PC-9 (cell line): ENCODE data around the gene SH3RF3. TPM values are rescaled to one million over a fixed set of nuclear protein-coding genes. Genes with fewer than 3 reads are reported as not detected.
A peak's percentile ranks its signal among the peaks of the same experiment; 100 is the strongest.

ENCODE experiments used
- BruUV-seq: library from RNA; stranded (reverse); fragments of 400-500 nt; replicated peaks from 2 replicates; lab custom pipeline; 2021; lab: Mats Ljungman, UMichigan
- CTCF ChIA-PET: fragments of 300-600 bp; sonication (Branson Sonifier 250); formaldehyde crosslinking; loops from one replicate; lab custom pipeline; 2022; ENCODE audit warnings: antibody characterized with exemption; lab: Charles Lee
- POLR2A ChIA-PET: fragments of 300-600 bp; sonication (Branson Sonifier 250); formaldehyde crosslinking; loops from one replicate; lab custom pipeline; 2022; ENCODE audit warnings: antibody characterized with exemption; ENCODE audit not compliant: unreplicated experiment; lab: Charles Lee
- DNase-seq, 2 experiments: peaks; one replicate each; pipeline versions ENCODE4 v3.0.0 to v3.0.0-alpha.2; 2015 to 2022; ENCODE audit warnings: mixed read lengths in 1 of 2
- H2AFZ ChIP-seq: fragments of 200-600 bp; sonication (generic); 2 replicates; pipeline ENCODE4 v1.8.1; 2017; ENCODE audit warnings: antibody characterized with exemption
- H3F3A ChIP-seq: fragments of 200-600 bp; sonication (generic); 2 replicates; pipeline ENCODE4 v1.8.1; 2017; ENCODE audit warnings: antibody characterized with exemption, mild to moderate bottlenecking, low read depth; ENCODE audit not compliant: insufficient read depth
- H3K27ac ChIP-seq: fragments of 200-600 bp; sonication (generic); 2 replicates; pipeline ENCODE4 v1.6.1; 2016; ENCODE audit warnings: mixed run types
- H3K27me3 ChIP-seq: fragments of 200-600 bp; sonication (generic); 2 replicates; pipeline ENCODE4 v1.6.1; 2016; ENCODE audit warnings: low read depth, mixed run types; ENCODE audit not compliant: insufficient read depth
- H3K36me3 ChIP-seq: fragments of 200-600 bp; sonication (generic); 2 replicates; pipeline ENCODE4 v1.6.1; 2016; ENCODE audit warnings: low read depth, mixed run types
- H3K4me1 ChIP-seq: fragments of 200-600 bp; sonication (generic); replicated peaks from 2 replicates; pipeline ENCODE4 v1.6.1; 2016; ENCODE audit warnings: mixed run types; ENCODE audit not compliant: insufficient read depth
- H3K4me2 ChIP-seq: fragments of 200-600 bp; sonication (generic); 2 replicates; pipeline ENCODE4 v1.6.1; 2017; ENCODE audit warnings: mixed run types
- H3K4me3 ChIP-seq: fragments of 200-600 bp; sonication (generic); 2 replicates; pipeline ENCODE4 v1.6.1; 2016; ENCODE audit warnings: mixed run types
- H3K79me2 ChIP-seq: fragments of 200-600 bp; sonication (generic); 2 replicates; pipeline ENCODE4 v1.6.1; 2017; ENCODE audit warnings: low read depth, mixed run types
- H3K9me2 ChIP-seq: fragments of 200-600 bp; sonication (generic); 2 replicates; pipeline ENCODE4 v1.8.1; 2017; ENCODE audit warnings: mild to moderate bottlenecking; ENCODE audit not compliant: insufficient read depth
- H3K9me3 ChIP-seq: fragments of 200-600 bp; sonication (generic); 2 replicates; pipeline ENCODE4 v1.8.1; 2016; ENCODE audit warnings: low read depth; ENCODE audit not compliant: insufficient read depth
- H4K20me1 ChIP-seq: fragments of 200-600 bp; sonication (generic); 2 replicates; pipeline ENCODE4 v1.8.1; 2017; ENCODE audit not compliant: insufficient read depth
- EZH2 ChIP-seq: fragments of 200-600 bp; sonication (generic); IDR thresholded peaks from 2 replicates; pipeline ENCODE4 v1.8.0; 2017; ENCODE audit warnings: antibody characterized with exemption, low read depth
- intact Hi-C: fragments of 100-400 bp; cut with micrococcal nuclease; formaldehyde crosslinking; loops from one replicate; pipeline ENCODE4 v1.10.0; 2022; ENCODE audit not compliant: unreplicated experiment
- total RNA-seq: library from RNA; stranded (reverse); gene quantifications from 2 replicates; pipeline ENCODE4 v1.2.3, GENCODE V29; 2021
- TF ChIP-seq, protein P1 (sequence below): fragments of 200-600 bp; sonication (generic); conservative IDR thresholded peaks from 2 replicates; pipeline ENCODE4 v1.6.1; 2017; ENCODE audit warnings: mixed run types, antibody characterized with exemption, mild to moderate bottlenecking, moderate library complexity

SH3RF3 gene
- total RNA-seq, 1 experiment from 2014 or later: 6.1 TPM

DNA sequence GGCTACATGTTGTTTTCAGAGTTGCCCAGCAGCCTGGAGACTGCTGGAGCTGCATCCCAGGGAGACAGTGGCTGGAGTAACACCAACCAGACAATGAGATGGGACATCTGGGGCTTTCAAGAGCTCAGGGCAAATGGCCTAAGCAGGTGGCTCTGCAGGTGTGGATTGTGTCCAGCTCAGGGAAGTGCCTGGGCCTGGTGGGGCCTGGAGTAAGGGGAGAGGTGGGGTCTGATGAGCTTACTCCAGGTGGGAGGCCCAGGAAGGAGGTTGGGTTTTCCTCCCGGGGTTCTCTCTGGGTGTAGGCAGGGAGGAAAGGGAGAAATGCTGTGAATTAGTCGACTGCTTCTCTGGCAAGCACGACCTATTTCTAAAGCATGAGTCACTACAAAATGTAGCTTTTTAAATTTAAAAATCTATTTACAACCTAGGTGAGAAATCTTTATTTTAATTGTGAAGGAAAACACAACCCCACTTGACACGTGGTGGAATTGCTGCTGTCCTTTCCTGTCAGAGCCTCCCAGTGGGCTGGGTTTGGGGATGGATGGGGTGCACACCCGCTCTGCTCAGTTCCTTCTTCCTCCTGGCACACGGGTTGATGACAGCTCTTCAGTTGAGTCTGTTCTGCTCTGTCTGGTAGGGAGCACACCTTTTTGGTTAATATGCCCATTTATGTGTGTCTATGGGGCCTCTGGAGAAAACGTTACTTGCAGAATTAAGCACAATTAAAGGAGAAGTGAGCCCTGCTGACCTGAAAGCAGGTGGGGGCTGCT, 81.6 kb downstream of the SH3RF3 start:
- intact Hi-C loops: loop anchor here (5.0 kb wide), 2 partner anchors 122 to 197 kb away; no protein-coding TSS in a partner anchor
- H3K27ac ChIP-seq: peak overlapping the region; percentile 55

DNA sequence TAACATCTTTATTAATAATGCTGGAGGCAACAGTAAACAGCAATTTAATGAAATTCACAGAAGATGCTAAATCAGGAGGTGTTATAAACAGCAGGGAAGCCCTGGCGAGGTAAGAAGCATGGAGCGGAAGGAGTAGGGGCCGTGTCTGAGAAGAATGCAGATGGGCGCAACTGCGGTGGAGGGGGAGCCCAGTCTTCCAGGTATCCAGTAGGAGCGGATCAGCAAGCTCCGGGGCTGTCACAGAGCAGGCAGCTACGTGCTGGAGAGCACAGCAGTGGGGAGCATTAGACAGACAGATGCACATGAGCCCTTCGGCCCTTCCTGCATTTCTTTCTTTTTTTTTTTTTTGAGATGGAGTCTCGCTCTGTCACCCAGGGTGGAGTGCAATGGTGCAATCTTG, 82.3 kb downstream of the SH3RF3 start:
- intact Hi-C loops: loop anchor here (5.0 kb wide), 2 partner anchors 121 to 196 kb away; no protein-coding TSS in a partner anchor

More for the DNA sequence above, 81.6 kb downstream of the SH3RF3 start:
- Histone ChIP-seq H3K9me2 (no peaks in the 10 kb centered on the region), H3K27me3 (no peaks in the 10 kb centered on the region), H3K36me3 (no peaks in the 10 kb centered on the region), H3K9me3 (no peaks in the 10 kb centered on the region), H4K20me1 (0 out of 2 replicates have a peak, but pooled peaks cover 4% of the 10 kb centered on the region), H3F3A (peaks cover 45% of the 10 kb centered on the region; the same call in 1 of the 2 replicates), H3K4me1 (peaks cover 82% of the 10 kb centered on the region), H2AFZ (no peak overlapping the region), H3K4me3 (no peak overlapping the region; the same call in 1 of the 2 replicates), H3K79me2 (peaks cover 66% of the 10 kb centered on the region), H3K4me2 (peak overlapping the region; percentile 65)
- POLR2A ChIA-PET: interaction anchor here (0.6 kb wide), 2 partner anchors 30 to 37 kb away, joined by 3 to 4 read pairs; no protein-coding TSS in a partner anchor
- TF ChIP-seq, protein P1, sequence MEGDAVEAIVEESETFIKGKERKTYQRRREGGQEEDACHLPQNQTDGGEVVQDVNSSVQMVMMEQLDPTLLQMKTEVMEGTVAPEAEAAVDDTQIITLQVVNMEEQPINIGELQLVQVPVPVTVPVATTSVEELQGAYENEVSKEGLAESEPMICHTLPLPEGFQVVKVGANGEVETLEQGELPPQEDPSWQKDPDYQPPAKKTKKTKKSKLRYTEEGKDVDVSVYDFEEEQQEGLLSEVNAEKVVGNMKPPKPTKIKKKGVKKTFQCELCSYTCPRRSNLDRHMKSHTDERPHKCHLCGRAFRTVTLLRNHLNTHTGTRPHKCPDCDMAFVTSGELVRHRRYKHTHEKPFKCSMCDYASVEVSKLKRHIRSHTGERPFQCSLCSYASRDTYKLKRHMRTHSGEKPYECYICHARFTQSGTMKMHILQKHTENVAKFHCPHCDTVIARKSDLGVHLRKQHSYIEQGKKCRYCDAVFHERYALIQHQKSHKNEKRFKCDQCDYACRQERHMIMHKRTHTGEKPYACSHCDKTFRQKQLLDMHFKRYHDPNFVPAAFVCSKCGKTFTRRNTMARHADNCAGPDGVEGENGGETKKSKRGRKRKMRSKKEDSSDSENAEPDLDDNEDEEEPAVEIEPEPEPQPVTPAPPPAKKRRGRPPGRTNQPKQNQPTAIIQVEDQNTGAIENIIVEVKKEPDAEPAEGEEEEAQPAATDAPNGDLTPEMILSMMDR: no peak
- no peak for TF ChIP-seq EZH2
- no TSS peak for BruUV-seq
- DNase-seq: no peak
- CTCF ChIA-PET: no interaction called here

More for the DNA sequence above, 82.3 kb downstream of the SH3RF3 start:
- Histone ChIP-seq H3K27ac (no peak overlapping the region), H3K27me3 (no peaks in the 10 kb centered on the region), H4K20me1 (0 out of 2 replicates have a peak, but pooled peaks cover 4% of the 10 kb centered on the region), H3K4me3 (no peak overlapping the region), H3K9me2 (no peaks in the 10 kb centered on the region), H3F3A (peaks cover 45% of the 10 kb centered on the region; the same call in 1 of the 2 replicates), H3K4me2 (no peak overlapping the region; the same call in 1 of the 2 replicates), H3K79me2 (peaks cover 71% of the 10 kb centered on the region), H3K4me1 (peaks cover 89% of the 10 kb centered on the region), H3K36me3 (no peaks in the 10 kb centered on the region), H2AFZ (no peak overlapping the region), H3K9me3 (no peaks in the 10 kb centered on the region)
- TF ChIP-seq, protein P1: no peak
- no peak for TF ChIP-seq EZH2
- BruUV-seq: no TSS peak
- no peak for DNase-seq
- ChIA-PET CTCF (no interaction called here), POLR2A (interaction anchor here (0.6 to 0.7 kb wide), 2 partner anchors 36 to 113 kb away, joined by 3 to 5 read pairs; no protein-coding TSS in a partner anchor)
